H9 (cell line): ENCODE measurements around the gene NINJ1. TPM values are rescaled to one million over a fixed set of nuclear protein-coding genes. Genes with fewer than 3 reads are reported as not detected.

ENCODE experiments used
- DNase-seq: peaks from one replicate; pipeline ENCODE4 v3.0.0-alpha.2; 2017
- H2AFZ ChIP-seq: one replicate; pipeline ENCODE4 v1.6.1; 2013; ENCODE audit warnings: mild to moderate bottlenecking, low read length, control low read depth, moderate library complexity
- H2AK5ac ChIP-seq: 2 replicates; pipeline ENCODE4 v1.6.1; 2013; ENCODE audit warnings: low read length, control low read depth, mixed read lengths; ENCODE audit not compliant: insufficient read length
- H2BK120ac ChIP-seq: one replicate; pipeline ENCODE4 v1.6.1; 2013; ENCODE audit warnings: low read depth, mild to moderate bottlenecking, low read length, control low read depth, inconsistent platforms; ENCODE audit not compliant: poor library complexity, severe bottlenecking
- H2BK12ac ChIP-seq: 2 replicates; pipeline ENCODE4 v1.6.1; 2013; ENCODE audit warnings: low read length, control low read depth, mixed read lengths, low read depth; ENCODE audit not compliant: insufficient read length
- H2BK15ac ChIP-seq: 2 replicates; pipeline ENCODE4 v1.6.1; 2013; ENCODE audit warnings: low read depth, low read length, control low read depth
- H2BK20ac ChIP-seq: one replicate; pipeline ENCODE4 v1.6.1; 2013; ENCODE audit warnings: low read depth, mild to moderate bottlenecking, low read length, control low read depth, inconsistent platforms; ENCODE audit not compliant: poor library complexity, severe bottlenecking
- H2BK5ac ChIP-seq: 2 replicates; pipeline ENCODE4 v1.6.1; 2013; ENCODE audit warnings: low read length, control low read depth, mixed read lengths; ENCODE audit not compliant: insufficient read length
- H3K14ac ChIP-seq: 2 replicates; pipeline ENCODE4 v1.6.1; 2013; ENCODE audit warnings: low read length, control low read depth; ENCODE audit not compliant: insufficient read depth
- H3K18ac ChIP-seq: 2 replicates; pipeline ENCODE4 v1.6.1; 2013; ENCODE audit warnings: low read depth, mild to moderate bottlenecking, mixed read lengths, low read length, control low read depth; ENCODE audit not compliant: insufficient read length
- H3K23ac ChIP-seq: 2 replicates; pipeline ENCODE4 v1.6.1; 2013; ENCODE audit warnings: low read length, control low read depth, mixed read lengths, low read depth; ENCODE audit not compliant: insufficient read length
- H3K23me2 ChIP-seq: 2 replicates; pipeline ENCODE4 v1.6.1; 2013; ENCODE audit warnings: low read depth, mild to moderate bottlenecking, mixed read lengths, low read length, control low read depth; ENCODE audit not compliant: insufficient read length, poor library complexity, severe bottlenecking
- H3K27ac ChIP-seq: 2 replicates; pipeline ENCODE4 v1.5.1; 2013; ENCODE audit warnings: low read length, control low read depth, mixed read lengths, low read depth; ENCODE audit not compliant: insufficient read length
- H3K27me3 ChIP-seq: 2 replicates; pipeline ENCODE4 v1.6.1; 2013; ENCODE audit warnings: low read length, control low read depth, inconsistent platforms; ENCODE audit not compliant: insufficient read depth
- H3K4ac ChIP-seq: 2 replicates; pipeline ENCODE4 v1.6.1; 2013; ENCODE audit warnings: low read depth, mild to moderate bottlenecking, control low read depth, inconsistent platforms, low read length, moderate library complexity
- H3K4me1 ChIP-seq: 2 replicates; pipeline ENCODE4 v1.6.1; 2013; ENCODE audit warnings: low read length, control low read depth, inconsistent platforms; ENCODE audit not compliant: insufficient read depth
- H3K4me2 ChIP-seq: 2 replicates; pipeline ENCODE4 v1.6.1; 2013; ENCODE audit warnings: low read length, control low read depth, mixed read lengths; ENCODE audit not compliant: insufficient read length, insufficient read depth
- H3K56ac ChIP-seq: 2 replicates; pipeline ENCODE4 v1.6.1; 2013; ENCODE audit warnings: low read depth, mild to moderate bottlenecking, mixed read lengths, low read length, control low read depth; ENCODE audit not compliant: insufficient read length
- H3K79me1 ChIP-seq: 2 replicates; pipeline ENCODE4 v1.6.1; 2013; ENCODE audit warnings: low read depth, mild to moderate bottlenecking, moderate library complexity, low read length, control low read depth, inconsistent platforms; ENCODE audit not compliant: insufficient read depth, poor library complexity, severe bottlenecking
- H3K79me2 ChIP-seq: 2 replicates; pipeline ENCODE4 v1.6.1; 2013; ENCODE audit warnings: low read length, control low read depth, inconsistent platforms; ENCODE audit not compliant: insufficient read depth
- H3K9ac ChIP-seq: 2 replicates; pipeline ENCODE4 v1.6.1; 2013; ENCODE audit warnings: low read length, control low read depth, mixed read lengths; ENCODE audit not compliant: insufficient read length; ENCODE audit errors: extremely low read depth
- H3K9me3 ChIP-seq: one replicate; pipeline ENCODE4 v1.6.1; 2013; ENCODE audit warnings: low read depth, low read length, inconsistent platforms; ENCODE audit not compliant: control insufficient read depth
- H3T11ph ChIP-seq: one replicate; pipeline ENCODE4 v1.6.1; 2013; ENCODE audit warnings: mild to moderate bottlenecking, low read length, control low read depth, inconsistent platforms
- H4K20me1 ChIP-seq: one replicate; pipeline ENCODE4 v1.6.1; 2013; ENCODE audit not compliant: control insufficient read depth, insufficient read length, insufficient read depth
- H4K5ac ChIP-seq: 2 replicates; pipeline ENCODE4 v1.6.1; 2013; ENCODE audit warnings: low read depth, mild to moderate bottlenecking, mixed read lengths, low read length, control low read depth; ENCODE audit not compliant: insufficient read length
- H4K8ac ChIP-seq: replicated peaks from 2 replicates; pipeline ENCODE4 v1.6.1; 2013; ENCODE audit warnings: low read length, control low read depth, mixed read lengths, low read depth; ENCODE audit not compliant: insufficient read length
- H4K91ac ChIP-seq: 2 replicates; pipeline ENCODE4 v1.6.1; 2013; ENCODE audit warnings: low read depth, mild to moderate bottlenecking, moderate library complexity, mixed read lengths, low read length, control low read depth; ENCODE audit not compliant: insufficient read length
- H3K27ac Mint-ChIP-seq, 3 experiments: 2 replicates in 2 of 3; 3 replicates in 1 of 3; pipeline ENCODE4 v1.8.0; 2020 to 2021; ENCODE audit warnings: mixed read lengths in 3 of 3, mild to moderate bottlenecking in 1 of 3, moderate library complexity in 1 of 3
- H3K27me3 Mint-ChIP-seq: 2 replicates; pipeline ENCODE4 v1.8.0; 2021; ENCODE audit warnings: low read depth, mild to moderate bottlenecking, moderate library complexity, mixed read lengths
- H3K36me3 Mint-ChIP-seq, 3 experiments: 2 replicates in 2 of 3; 3 replicates in 1 of 3; pipeline ENCODE4 v1.8.0; 2020 to 2021; ENCODE audit warnings: low read depth in 3 of 3, mixed read lengths in 3 of 3; ENCODE audit not compliant: insufficient read depth in 1 of 3
- H3K4me1 Mint-ChIP-seq, 2 experiments: 2 replicates each; pipeline ENCODE4 v1.8.0; 2020; ENCODE audit warnings: mixed read lengths in 2 of 2
- H3K4me3 Mint-ChIP-seq, 2 experiments: 2 replicates in 1 of 2; 3 replicates in 1 of 2; pipeline ENCODE4 v1.8.0; 2020 to 2021; ENCODE audit warnings: mild to moderate bottlenecking in 2 of 2, mixed read lengths in 2 of 2, moderate library complexity in 1 of 2
- H3K9me3 Mint-ChIP-seq, 2 experiments: 2 replicates in 1 of 2; 3 replicates in 1 of 2; pipeline ENCODE4 v1.8.0; 2020; ENCODE audit warnings: mild to moderate bottlenecking in 2 of 2, mixed read lengths in 2 of 2, moderate library complexity in 1 of 2
- WGBS: extraction: QIAGEN DNeasy Blood & Tissue Kit; methylation state at CpG from one replicate; pipeline ENCODE4 v1.1.7; 2013; ENCODE audit warnings: missing lambda C conversion rate, low lambda C conversion rate, mixed read lengths; ENCODE audit not compliant: insufficient read length; ENCODE audit errors: extremely low coverage; 5-methylcytosine and 5-hydroxymethylcytosine counted together
- total RNA-seq: library from RNA; stranded (reverse); gene quantifications from 2 replicates; pipeline ENCODE4 v1.2.1, GENCODE V29; 2021
- TF ChIP-seq, protein P1 (sequence below): fragments of 200-600 bp; sonication (generic); conservative IDR thresholded peaks from 3 replicates; pipeline ENCODE4 v1.8.0; 2021; ENCODE audit warnings: antibody characterized with exemption, mild to moderate bottlenecking

The NINJ1 gene
- total RNA-seq, 1 experiment from 2014 or later = 28.9 TPM

DNA sequence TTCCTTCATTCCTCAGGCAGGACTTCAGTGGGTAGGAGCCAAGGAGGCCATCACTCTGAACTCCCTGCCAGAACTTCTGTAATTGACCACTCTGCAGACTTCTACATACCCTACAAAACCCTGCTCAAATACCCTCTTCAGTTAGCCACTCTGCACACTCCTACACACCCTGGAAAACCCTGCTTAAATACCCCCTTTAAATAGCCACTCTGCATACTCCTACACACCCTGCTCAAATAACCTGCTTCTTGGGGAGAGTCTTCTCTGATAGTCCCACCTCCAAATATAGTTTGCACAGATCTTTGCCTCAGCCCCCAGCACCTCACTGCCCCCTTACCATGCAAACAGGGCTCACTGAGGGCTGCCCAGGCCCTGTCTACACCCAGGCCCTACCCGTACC lies 56.7 kb downstream of the NINJ1 start:
- Histone ChIP-seq H2BK5ac (no peak overlapping the region), H3K18ac (no peak overlapping the region), H2AK5ac (no peak overlapping the region), H2BK120ac (no peak overlapping the region), H4K20me1 (no peaks in the 10 kb centered on the region), H4K8ac (no peak overlapping the region), H3K23ac (no peak overlapping the region), H3K4ac (no peak overlapping the region), H2BK15ac (no peak overlapping the region), H3K79me2 (no peaks in the 10 kb centered on the region), H4K91ac (no peak overlapping the region), H3K9me3 (no peaks in the 10 kb centered on the region), H3K27me3 (no peaks in the 10 kb centered on the region), H3K79me1 (no peaks in the 10 kb centered on the region), H3K9ac (no peak overlapping the region), H3T11ph (no peak overlapping the region), H3K23me2 (no peaks in the 10 kb centered on the region), H3K4me2 (no peak overlapping the region), H3K56ac (no peak overlapping the region), H4K5ac (no peak overlapping the region), H2BK12ac (no peak overlapping the region), H3K4me1 (no peaks in the 10 kb centered on the region), H3K14ac (no peak overlapping the region), H3K27ac (no peak overlapping the region), H2AFZ (no peak overlapping the region), H2BK20ac (no peak overlapping the region)
- Mint-ChIP-seq H3K9me3 (no peaks in the 10 kb centered on the region), H3K36me3 (no peaks in the 10 kb centered on the region; a peak in 1 of 7 replicates), H3K27ac (no peak overlapping the region), H3K4me1 (no peaks in the 10 kb centered on the region), H3K27me3 (no peaks in the 10 kb centered on the region), H3K4me3 (no peak overlapping the region)
- DNase-seq = no peak
- TF ChIP-seq, protein P1, sequence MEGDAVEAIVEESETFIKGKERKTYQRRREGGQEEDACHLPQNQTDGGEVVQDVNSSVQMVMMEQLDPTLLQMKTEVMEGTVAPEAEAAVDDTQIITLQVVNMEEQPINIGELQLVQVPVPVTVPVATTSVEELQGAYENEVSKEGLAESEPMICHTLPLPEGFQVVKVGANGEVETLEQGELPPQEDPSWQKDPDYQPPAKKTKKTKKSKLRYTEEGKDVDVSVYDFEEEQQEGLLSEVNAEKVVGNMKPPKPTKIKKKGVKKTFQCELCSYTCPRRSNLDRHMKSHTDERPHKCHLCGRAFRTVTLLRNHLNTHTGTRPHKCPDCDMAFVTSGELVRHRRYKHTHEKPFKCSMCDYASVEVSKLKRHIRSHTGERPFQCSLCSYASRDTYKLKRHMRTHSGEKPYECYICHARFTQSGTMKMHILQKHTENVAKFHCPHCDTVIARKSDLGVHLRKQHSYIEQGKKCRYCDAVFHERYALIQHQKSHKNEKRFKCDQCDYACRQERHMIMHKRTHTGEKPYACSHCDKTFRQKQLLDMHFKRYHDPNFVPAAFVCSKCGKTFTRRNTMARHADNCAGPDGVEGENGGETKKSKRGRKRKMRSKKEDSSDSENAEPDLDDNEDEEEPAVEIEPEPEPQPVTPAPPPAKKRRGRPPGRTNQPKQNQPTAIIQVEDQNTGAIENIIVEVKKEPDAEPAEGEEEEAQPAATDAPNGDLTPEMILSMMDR = no peak
- no CpG with 5 or more reads among the region's 1 CpG for WGBS
